Activated T-cell treated with anti-CD3 and anti-CD28 coated beads, Interleukin-2, amount 50 U/mL, for 72 hours (primary cell): Measurements from ENCODE around the gene CHST11. TPM values are rescaled to one million over a fixed set of nuclear protein-coding genes. Genes with fewer than 3 reads are reported as not detected.
A peak's percentile ranks its signal among the peaks of the same experiment; 100 is the strongest.

ENCODE experiments used
- ATAC-seq, 2 donors: fragments of 150-1000 bp; cut with Tn5 transposase; replicated peaks in 1 of 2; 2 replicates each; pipeline ENCODE4 v1.10.0; 2021; ENCODE audit warnings: moderate library complexity in 2 of 2, mild to moderate bottlenecking in 1 of 2
- DNase-seq, 2 donors: peaks; one replicate each; pipeline ENCODE4 v3.0.0; 2021 to 2022; ENCODE audit warnings: mixed read lengths in 1 of 2
- H3K27ac Mint-ChIP-seq: one replicate; pipeline ENCODE4 v1.8.0; 2022; ENCODE audit warnings: mild to moderate bottlenecking, moderate library complexity, mixed read lengths
- H3K27me3 Mint-ChIP-seq: one replicate; pipeline ENCODE4 v1.8.0; 2022; ENCODE audit warnings: low read depth, mixed read lengths
- H3K36me3 Mint-ChIP-seq, 2 donors: one replicate each; pipeline ENCODE4 v1.8.0; 2022; ENCODE audit warnings: mixed read lengths in 2 of 2, mild to moderate bottlenecking in 1 of 2; ENCODE audit not compliant: insufficient read depth in 2 of 2
- H3K4me1 Mint-ChIP-seq: one replicate; pipeline ENCODE4 v1.8.0; 2022; ENCODE audit warnings: low read depth, mixed read lengths
- H3K4me3 Mint-ChIP-seq, 2 donors: one replicate each; pipeline ENCODE4 v1.8.0; 2022; ENCODE audit warnings: mild to moderate bottlenecking in 2 of 2, mixed read lengths in 2 of 2, moderate library complexity in 2 of 2
- H3K9me3 Mint-ChIP-seq, 2 donors: one replicate each; pipeline ENCODE4 v1.8.0; 2022; ENCODE audit warnings: mixed read lengths in 2 of 2
- total RNA-seq, 2 donors: library from RNA; stranded (reverse); gene quantifications; one replicate each; pipeline ENCODE4 v1.2.3, GENCODE V29; 2022

The CHST11 gene
- total RNA-seq, 2 donors from 2014 or later: 47.2 to 57.7 TPM

DNA sequence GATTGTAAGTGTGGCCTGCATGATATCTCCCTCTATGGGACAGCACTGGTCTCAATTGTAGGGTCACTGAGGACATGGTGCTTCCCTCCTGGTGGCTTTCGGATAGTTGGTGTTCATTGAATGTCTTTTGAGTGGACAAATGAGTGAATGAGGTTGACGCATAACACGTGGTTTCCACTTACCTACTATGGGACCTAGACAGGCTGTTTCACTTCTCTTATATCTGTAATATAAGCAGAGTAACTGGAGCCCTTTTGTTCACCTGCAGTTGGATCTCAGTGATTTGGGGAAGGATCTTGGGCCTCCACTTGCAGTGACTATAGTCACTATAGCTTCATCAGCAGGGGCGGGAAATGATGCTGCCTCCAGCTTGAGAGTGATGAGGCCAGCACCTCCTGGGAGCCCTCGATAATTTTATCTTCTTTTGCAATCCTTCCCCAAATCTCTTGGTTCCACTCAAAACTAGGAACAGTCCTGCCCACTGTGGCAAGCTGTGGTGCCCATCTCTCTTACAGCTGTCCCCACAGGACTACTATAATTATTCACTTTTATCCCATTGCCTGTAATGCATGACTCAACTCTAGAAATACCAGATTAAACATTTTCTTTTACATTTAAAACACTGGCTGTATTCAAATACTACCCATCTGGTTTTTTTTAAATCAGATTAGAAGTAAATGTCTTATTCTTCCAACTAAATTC is 242.9 kb downstream of the CHST11 start:
- Mint-ChIP-seq H3K27me3 (no peaks in the 10 kb centered on the region), H3K4me1 (peaks cover 69% of the 10 kb centered on the region), H3K4me3 (peak overlapping the region; percentile 42 to 51), H3K36me3 (peaks cover 5 to 9% of the 10 kb centered on the region in 2 donors), H3K9me3 (peaks cover 0 to 7% of the 10 kb centered on the region in 2 donors), H3K27ac (peak overlapping the region; percentile 39)
- peak; percentile 49 to 60 for DNase-seq
- ATAC-seq: peak; percentile 26 to 45

DNA sequence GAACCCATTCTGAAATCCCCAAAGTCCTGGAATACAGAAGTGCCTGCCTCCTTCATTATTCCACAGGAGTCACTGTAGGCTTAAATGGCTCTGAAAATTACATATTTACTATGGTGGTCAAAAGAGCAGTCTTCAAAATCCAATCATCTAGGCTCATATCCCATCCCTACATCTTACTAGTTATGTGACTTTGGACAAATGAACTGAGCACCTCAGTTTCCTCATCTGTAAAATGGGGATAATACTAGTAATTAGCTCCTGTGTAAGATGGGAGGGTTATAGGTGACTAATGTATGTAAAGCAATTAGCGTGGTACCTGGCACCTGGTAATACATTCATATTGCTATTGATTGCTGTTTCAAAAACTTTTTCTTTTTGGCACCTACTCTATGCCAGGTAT is 243.6 kb downstream of the CHST11 start:
- no peak overlapping the region for H3K27ac Mint-ChIP-seq
- peaks cover 66% of the 10 kb centered on the region for H3K4me1 Mint-ChIP-seq
- H3K27me3 Mint-ChIP-seq: no peaks in the 10 kb centered on the region
- peaks cover 0 to 7% of the 10 kb centered on the region in 2 donors for H3K9me3 Mint-ChIP-seq
- no peak for ATAC-seq
- H3K36me3 Mint-ChIP-seq: peaks cover 5 to 7% of the 10 kb centered on the region in 2 donors
- H3K4me3 Mint-ChIP-seq: no peak overlapping the region
- no peak for DNase-seq

DNA sequence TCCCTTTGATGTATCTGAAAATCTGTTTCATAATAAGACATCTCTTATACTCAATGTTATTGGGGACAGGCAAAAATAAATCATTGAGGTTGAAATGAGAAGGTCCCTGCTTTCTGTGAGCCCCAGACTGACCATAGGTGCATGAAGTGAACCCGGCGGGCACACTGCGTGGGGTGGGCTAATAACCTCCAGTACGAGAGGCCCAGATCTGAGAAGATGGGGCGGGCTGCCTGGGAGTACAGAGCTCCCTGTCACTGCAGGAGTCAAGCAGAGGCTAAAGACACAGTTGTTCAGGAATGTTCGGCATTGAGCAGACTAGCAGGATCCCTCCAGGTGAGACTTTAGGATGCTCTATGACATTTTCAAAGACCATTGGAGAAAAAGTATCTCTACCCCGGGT is 244.6 kb downstream of the CHST11 start:
- no peaks in the 10 kb centered on the region for H3K27me3 Mint-ChIP-seq
- H3K27ac Mint-ChIP-seq: no peak overlapping the region
- H3K4me1 Mint-ChIP-seq: peaks cover 65% of the 10 kb centered on the region
- peaks cover 5 to 7% of the 10 kb centered on the region in 2 donors for H3K36me3 Mint-ChIP-seq
- no peak overlapping the region for H3K4me3 Mint-ChIP-seq
- peaks cover 0 to 7% of the 10 kb centered on the region in 2 donors for H3K9me3 Mint-ChIP-seq
- DNase-seq (no peak), ATAC-seq (no peak)

DNA sequence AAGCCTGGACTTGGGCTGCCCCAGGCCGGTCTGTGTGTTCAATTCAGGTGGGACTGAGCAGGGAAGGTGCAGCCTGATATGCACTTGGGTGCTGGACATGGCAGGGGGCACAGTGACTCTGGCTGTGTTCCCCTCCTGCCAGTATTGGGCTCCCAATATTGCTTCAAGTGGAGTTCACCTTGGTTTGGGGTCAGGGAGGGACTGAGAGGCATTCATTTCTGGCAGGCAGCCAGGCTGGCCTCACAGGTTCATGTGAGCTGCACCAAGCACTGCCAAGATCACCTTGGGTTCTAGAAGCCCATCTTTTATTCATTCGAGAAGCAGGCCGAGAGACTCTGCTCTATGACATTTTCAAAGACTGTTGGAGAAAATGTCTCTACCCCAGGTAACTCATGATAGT is 245.0 kb downstream of the CHST11 start:
- DNase-seq (no peak), ATAC-seq (no peak)
- H3K36me3 Mint-ChIP-seq: peaks cover 5 to 7% of the 10 kb centered on the region in 2 donors
- no peak overlapping the region for H3K27ac Mint-ChIP-seq
- no peaks in the 10 kb centered on the region for H3K27me3 Mint-ChIP-seq
- peaks cover 0 to 7% of the 10 kb centered on the region in 2 donors for H3K9me3 Mint-ChIP-seq
- peaks cover 65% of the 10 kb centered on the region for H3K4me1 Mint-ChIP-seq
- H3K4me3 Mint-ChIP-seq: no peak overlapping the region

DNA sequence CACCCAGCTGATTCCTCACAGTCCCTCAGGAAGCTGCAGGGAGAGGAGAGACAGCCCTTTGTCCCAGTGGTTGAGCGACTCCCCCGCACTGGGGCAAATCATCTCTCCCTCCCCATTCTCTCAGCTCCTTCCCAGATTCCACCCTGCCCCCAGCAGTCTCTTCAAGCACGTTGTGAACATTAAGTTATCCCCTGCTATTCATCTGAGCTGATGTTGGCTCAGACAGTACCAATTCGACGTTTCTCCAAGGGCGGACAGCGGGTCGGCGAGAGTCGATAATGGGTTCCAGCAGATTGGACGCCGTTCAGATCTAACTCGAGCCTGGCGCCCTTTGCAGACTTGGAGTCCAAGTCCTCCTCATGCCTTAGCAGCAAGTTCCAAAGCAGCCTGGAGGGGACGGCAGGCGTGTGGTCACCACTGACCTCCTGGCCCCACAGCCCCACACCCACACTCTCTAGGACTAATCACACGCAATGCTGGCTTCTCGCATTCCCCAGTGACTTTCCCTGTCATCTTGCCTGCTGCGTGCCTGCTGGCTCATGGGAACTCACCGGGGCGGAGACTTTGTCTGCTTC is 245.9 kb downstream of the CHST11 start:
- H3K4me1 Mint-ChIP-seq: peaks cover 65% of the 10 kb centered on the region
- H3K4me3 Mint-ChIP-seq: no peak overlapping the region

DNA sequence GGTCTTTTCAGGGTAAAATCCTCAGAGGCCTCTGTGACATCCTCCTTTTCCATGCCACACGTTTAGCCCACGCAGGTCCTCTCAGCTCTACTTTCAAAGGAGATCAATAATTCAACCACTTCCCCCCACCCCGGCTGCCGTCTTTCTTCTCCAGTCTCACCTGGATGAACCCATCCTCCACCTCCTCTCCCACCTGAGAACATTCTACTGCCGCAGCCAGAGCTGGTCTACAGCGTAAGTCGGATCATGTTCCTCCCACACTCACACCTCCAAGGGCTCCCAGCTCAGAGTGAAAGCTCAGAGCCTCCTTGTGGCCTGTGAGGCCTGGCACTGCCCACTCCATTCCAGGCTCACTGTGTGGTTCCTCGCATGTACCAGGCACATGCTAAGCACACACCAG is 246.6 kb downstream of the CHST11 start:
- Mint-ChIP-seq H3K36me3 (peaks cover 0 to 2% of the 10 kb centered on the region in 2 donors), H3K4me1 (peaks cover 65% of the 10 kb centered on the region), H3K4me3 (no peak overlapping the region), H3K27me3 (no peaks in the 10 kb centered on the region), H3K27ac (no peak overlapping the region), H3K9me3 (peaks cover 0 to under 1% of the 10 kb centered on the region in 2 donors)
- ATAC-seq: no peak
- no peak for DNase-seq

More for the DNA sequence above, 245.9 kb downstream of the CHST11 start:
- Mint-ChIP-seq H3K36me3 (peaks cover 5 to 7% of the 10 kb centered on the region in 2 donors), H3K27me3 (no peaks in the 10 kb centered on the region), H3K27ac (no peak overlapping the region), H3K9me3 (peaks cover 0 to 7% of the 10 kb centered on the region in 2 donors)
- ATAC-seq: no peak
- no peak for DNase-seq

DNA sequence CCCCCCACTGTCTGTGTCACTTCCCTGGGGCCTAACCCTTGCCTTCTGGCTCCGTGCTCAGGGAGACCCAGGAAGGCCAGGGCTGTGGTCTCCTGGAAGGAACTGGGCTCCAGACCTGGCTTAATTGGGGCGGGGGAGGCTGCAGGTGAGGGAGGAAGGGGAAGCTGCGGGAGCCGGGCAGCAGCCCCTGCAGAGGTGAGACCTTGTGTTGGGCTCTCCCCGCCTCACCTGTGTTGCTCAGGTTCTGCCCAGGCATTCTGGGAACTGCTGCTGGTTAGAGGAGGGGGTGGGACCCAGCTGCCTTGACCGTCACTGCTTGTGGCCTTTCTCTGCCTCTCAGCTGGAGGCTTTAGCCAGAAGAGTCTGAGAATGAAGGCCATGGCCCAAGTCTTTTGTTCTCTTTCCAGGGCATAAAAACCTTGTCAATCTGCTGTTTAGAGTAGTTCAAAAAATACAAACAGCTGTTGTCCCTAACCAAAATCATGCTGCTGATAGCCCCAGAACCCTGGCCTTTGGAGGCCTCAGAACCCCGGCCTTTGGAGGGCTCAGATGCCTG is 247.6 kb downstream of the CHST11 start:
- Mint-ChIP-seq H3K36me3 (peaks cover 0 to 1% of the 10 kb centered on the region in 2 donors), H3K4me3 (no peak overlapping the region), H3K9me3 (no peaks in the 10 kb centered on the region), H3K27ac (no peak overlapping the region), H3K27me3 (no peaks in the 10 kb centered on the region), H3K4me1 (peaks cover 67% of the 10 kb centered on the region)
- ATAC-seq: no peak
- DNase-seq: no peak

DNA sequence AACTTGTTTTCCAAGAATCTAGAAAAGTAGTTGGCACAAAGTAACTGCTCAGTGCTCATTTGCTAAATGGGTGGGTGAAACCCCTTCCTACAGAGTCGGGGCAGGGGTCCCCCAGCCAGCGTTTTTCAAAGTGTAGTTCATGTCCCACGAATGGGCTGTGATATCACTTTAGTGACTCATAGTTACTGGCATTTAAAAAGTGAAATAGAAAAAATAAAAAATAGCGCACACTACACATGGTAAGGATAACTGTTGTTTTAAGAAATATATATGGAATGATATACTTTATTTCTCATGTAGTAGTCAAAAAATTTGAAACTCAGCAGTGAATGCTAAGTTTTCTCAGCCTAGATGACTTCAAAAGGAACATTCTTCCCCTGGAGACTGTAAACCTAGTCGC is 250.4 kb downstream of the CHST11 start:
- H3K9me3 Mint-ChIP-seq: no peaks in the 10 kb centered on the region
- DNase-seq (no peak), ATAC-seq (no peak)
- peak overlapping the region; percentile 10 for H3K27ac Mint-ChIP-seq
- H3K27me3 Mint-ChIP-seq: no peaks in the 10 kb centered on the region
- peak overlapping the region in 1 of 2 donors; percentile 34 for H3K4me3 Mint-ChIP-seq
- H3K4me1 Mint-ChIP-seq: peaks cover 72% of the 10 kb centered on the region
- peaks cover 0 to 1% of the 10 kb centered on the region in 2 donors for H3K36me3 Mint-ChIP-seq

DNA sequence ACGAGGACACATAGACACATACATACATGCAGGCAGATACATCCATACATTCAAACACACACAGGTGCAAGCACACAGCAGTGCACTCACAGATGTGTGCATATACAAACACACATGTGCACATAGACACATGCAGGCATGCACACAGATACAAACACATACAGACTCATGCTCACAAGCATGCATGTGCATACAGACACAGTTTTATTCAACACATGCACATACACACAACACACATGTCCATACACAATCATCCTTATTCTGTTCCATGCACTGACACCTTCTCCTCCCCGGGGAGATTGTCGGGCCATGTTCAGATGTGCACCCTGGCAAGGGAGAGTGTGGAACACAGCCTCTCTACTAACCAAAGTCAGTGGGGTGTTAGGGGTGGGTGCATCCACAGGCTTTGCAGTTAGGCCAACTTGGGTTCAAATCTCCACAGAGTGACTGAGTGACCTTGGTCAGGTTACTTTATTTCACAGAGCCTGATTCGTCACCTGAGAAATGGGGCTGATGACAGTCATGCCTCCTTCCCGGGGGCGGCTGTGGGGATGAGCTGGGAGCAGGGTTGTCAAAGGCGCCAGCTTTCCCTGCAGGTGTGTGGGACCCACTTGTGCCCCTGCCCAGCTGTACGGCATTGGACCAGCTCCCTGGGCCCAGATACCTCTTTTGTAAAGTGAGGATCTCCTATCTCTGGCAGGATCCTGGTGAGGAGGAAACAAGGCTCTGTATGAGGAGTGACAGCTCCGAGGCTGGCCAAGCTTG is 251.2 kb downstream of the CHST11 start:
- H3K9me3 Mint-ChIP-seq: no peaks in the 10 kb centered on the region
- ATAC-seq (no peak), DNase-seq (no peak)
- H3K27ac Mint-ChIP-seq: peak overlapping the region; percentile 10
- H3K27me3 Mint-ChIP-seq: no peaks in the 10 kb centered on the region
- peaks cover 0 to 1% of the 10 kb centered on the region in 2 donors for H3K36me3 Mint-ChIP-seq
- H3K4me1 Mint-ChIP-seq: peaks cover 66% of the 10 kb centered on the region
- H3K4me3 Mint-ChIP-seq: peak overlapping the region in 1 of 2 donors; percentile 13

DNA sequence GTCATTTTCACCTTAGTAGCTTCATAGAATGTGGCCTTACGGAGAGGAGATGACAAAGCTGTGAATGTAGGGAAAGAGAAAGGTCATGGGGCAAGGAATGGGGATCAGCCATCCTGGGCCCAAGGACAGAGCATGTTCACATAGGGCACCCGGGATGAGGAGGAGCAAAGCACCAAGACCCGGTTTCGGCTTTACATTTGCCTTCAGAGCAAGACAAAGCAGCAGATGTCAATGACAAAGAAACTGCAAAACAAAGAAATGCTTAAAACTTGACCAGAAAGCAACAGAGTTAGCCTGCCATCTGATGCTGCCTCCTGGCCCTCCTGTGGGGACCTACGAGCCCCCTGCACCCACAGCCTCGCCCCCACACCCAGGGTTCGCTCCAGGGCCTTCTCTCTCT is 252.1 kb downstream of the CHST11 start:
- no peak overlapping the region for H3K27ac Mint-ChIP-seq
- H3K27me3 Mint-ChIP-seq: no peaks in the 10 kb centered on the region

DNA sequence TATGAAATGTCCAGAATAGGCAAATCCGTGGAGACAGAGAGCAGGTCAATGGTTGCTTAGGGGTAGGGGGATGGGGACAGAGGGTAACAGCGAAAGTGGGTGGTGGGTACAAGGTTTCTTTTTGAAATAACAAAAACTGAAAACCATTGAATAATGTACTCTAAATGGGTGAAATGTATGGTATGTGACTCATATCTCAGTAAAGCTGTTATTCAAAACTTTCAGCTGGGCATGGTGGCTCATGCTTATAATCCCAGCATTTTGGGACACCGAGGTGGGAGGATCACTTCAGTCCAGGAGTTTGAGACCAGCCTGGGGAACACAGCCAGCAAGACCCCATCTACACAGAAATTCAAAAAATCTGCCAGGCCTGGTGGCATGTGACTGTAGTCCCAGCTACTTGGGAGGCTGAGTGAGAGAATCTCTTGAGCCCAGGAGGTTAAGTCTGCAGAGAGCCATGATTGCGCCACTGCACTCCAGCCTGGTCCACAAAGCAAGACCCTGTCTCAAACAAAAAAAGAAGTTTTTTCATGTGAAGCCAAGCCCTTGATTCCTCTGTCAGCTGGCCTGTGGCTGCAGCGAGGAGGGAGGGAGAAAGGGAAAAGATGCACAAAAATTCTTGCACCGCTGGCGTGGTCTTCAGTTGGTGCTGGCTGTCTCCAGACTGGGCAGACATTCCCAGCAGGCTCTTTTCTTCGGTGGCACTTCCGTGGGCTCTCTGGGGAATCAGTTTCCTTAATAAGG is 253.1 kb downstream of the CHST11 start:
- DNase-seq (no peak), ATAC-seq (peak; percentile 52 to 70)
- Mint-ChIP-seq H3K27ac (no peak overlapping the region), H3K4me3 (no peak overlapping the region), H3K27me3 (no peaks in the 10 kb centered on the region), H3K36me3 (no peaks in the 10 kb centered on the region), H3K4me1 (peaks cover 68% of the 10 kb centered on the region), H3K9me3 (no peaks in the 10 kb centered on the region)

More for the DNA sequence above, 252.1 kb downstream of the CHST11 start:
- H3K36me3 Mint-ChIP-seq: no peaks in the 10 kb centered on the region
- H3K4me3 Mint-ChIP-seq: peak overlapping the region in 1 of 2 donors; percentile 25
- DNase-seq: no peak
- H3K4me1 Mint-ChIP-seq: peaks cover 62% of the 10 kb centered on the region
- no peaks in the 10 kb centered on the region for H3K9me3 Mint-ChIP-seq
- ATAC-seq: peak in 1 of 2 donors; percentile 13

DNA sequence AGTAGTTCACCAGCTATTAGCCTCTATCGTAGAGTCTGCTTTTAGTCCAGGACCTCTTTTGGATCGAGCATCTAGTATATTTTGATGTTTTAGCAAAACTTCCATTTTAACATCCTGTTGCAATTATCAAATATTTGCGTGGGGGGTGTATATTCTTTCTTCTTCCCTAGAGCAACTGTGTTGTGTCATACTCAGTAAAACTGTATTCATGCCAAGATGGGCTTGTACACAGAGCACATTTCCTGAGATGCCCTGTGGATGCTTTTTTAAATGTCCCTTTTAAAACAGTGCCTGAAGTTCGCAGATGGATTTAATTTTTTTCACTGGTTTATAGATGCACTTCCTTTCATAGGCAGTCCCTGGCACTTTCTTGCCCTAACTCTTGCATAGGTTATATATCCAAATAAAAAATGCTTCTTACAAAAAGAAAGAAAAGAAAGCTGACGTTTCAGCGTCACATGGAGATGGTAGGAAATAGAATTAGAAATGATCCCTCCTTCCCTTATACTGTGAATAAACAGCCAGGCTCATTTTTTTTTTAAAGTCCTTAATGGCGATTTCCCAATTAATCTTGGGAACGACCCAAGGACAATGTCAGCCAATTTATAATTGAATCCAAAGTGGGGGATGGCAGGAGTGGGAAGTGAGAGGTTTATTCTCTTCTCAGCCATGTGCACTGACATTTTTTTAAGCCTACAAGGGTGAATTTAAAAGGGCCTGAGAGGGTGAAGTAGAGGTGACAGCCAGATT is 254.4 kb downstream of the CHST11 start:
- Mint-ChIP-seq H3K36me3 (no peaks in the 10 kb centered on the region), H3K9me3 (no peaks in the 10 kb centered on the region), H3K4me1 (peaks cover 64% of the 10 kb centered on the region), H3K27me3 (no peaks in the 10 kb centered on the region), H3K27ac (no peak overlapping the region), H3K4me3 (no peak overlapping the region)
- ATAC-seq: no peak
- DNase-seq: no peak
